H1 (cell line): ENCODE results near the gene GPR87.

ENCODE experiments used
- JUND ChIP-seq: IDR thresholded peaks from 2 replicates; pipeline ENCODE4 v1.6.1; 2011; ENCODE audit warnings: mild to moderate bottlenecking, improper control_type of control experiment, low read length
- POLR2A ChIP-seq, 2 experiments: IDR thresholded peaks; 1 replicate in 1 of 2; 2 replicates in 1 of 2; pipeline ENCODE4 v1.6.1; 2011; ENCODE audit warnings: low read depth in 2 of 2, low read length in 2 of 2, mild to moderate bottlenecking in 2 of 2; ENCODE audit errors: control extremely low read depth in 1 of 2
- RAD21 ChIP-seq, 2 experiments: IDR thresholded peaks in 1 of 2; conservative IDR thresholded peaks in 1 of 2; 2 replicates each; pipeline ENCODE4 v1.6.1; 2011; ENCODE audit warnings: low read depth in 2 of 2, low read length in 2 of 2, improper control_type of control experiment in 1 of 2, inconsistent platforms in 1 of 2, mild to moderate bottlenecking in 1 of 2, moderate library complexity in 1 of 2
- SIN3A ChIP-seq, 2 experiments: IDR thresholded peaks in 1 of 2; conservative IDR thresholded peaks in 1 of 2; 2 replicates each; pipeline ENCODE4 v1.6.1; 2011 to 2012; ENCODE audit warnings: low read length in 2 of 2, improper control_type of control experiment in 1 of 2, low read depth in 1 of 2, mild to moderate bottlenecking in 1 of 2
- TAF1 ChIP-seq: IDR thresholded peaks from 2 replicates; pipeline ENCODE4 v1.6.1; 2011; ENCODE audit warnings: mild to moderate bottlenecking, low read depth, low read length
- YY1 ChIP-seq: IDR thresholded peaks from 2 replicates; pipeline ENCODE4 v1.6.1; 2011; ENCODE audit warnings: low read depth, mild to moderate bottlenecking, low read length
- TF ChIP-seq, protein P1 (sequence below), 3 experiments: IDR thresholded peaks; 1 replicate in 2 of 3; 2 replicates in 1 of 3; pipeline versions ENCODE4 v1.5.1 to v1.6.1; 2011; ENCODE audit warnings: low read length in 3 of 3, mild to moderate bottlenecking in 3 of 3, inconsistent platforms in 2 of 3, low read depth in 1 of 3, moderate library complexity in 1 of 3; ENCODE audit not compliant: insufficient read depth in 1 of 3; ENCODE audit errors: control extremely low read depth in 1 of 3

GRCh38 chr3:151281671-151282324, 34.8 kb downstream of the GPR87 start:
- TF ChIP-seq, protein P1, sequence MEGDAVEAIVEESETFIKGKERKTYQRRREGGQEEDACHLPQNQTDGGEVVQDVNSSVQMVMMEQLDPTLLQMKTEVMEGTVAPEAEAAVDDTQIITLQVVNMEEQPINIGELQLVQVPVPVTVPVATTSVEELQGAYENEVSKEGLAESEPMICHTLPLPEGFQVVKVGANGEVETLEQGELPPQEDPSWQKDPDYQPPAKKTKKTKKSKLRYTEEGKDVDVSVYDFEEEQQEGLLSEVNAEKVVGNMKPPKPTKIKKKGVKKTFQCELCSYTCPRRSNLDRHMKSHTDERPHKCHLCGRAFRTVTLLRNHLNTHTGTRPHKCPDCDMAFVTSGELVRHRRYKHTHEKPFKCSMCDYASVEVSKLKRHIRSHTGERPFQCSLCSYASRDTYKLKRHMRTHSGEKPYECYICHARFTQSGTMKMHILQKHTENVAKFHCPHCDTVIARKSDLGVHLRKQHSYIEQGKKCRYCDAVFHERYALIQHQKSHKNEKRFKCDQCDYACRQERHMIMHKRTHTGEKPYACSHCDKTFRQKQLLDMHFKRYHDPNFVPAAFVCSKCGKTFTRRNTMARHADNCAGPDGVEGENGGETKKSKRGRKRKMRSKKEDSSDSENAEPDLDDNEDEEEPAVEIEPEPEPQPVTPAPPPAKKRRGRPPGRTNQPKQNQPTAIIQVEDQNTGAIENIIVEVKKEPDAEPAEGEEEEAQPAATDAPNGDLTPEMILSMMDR (IDR thresholded peaks at IDR 0.05; ENCODE audit: control extremely low read depth in 1 of 3, insufficient read depth in 1 of 3, low read depth in 1 of 3, low read length in 3 of 3): no peak
- TF ChIP-seq JUND (no peak), TAF1 (no peak), SIN3A (conservative IDR thresholded peaks at IDR 0.05 in 1 of 2, IDR thresholded peaks at IDR 0.05 in 1 of 2; ENCODE audit: low read depth in 1 of 2, low read length in 2 of 2) (no peak), POLR2A (IDR thresholded peaks at IDR 0.05; ENCODE audit: control extremely low read depth in 1 of 2, low read depth in 2 of 2, low read length in 2 of 2) (no peak), RAD21 (IDR thresholded peaks at IDR 0.05 in 1 of 2, conservative IDR thresholded peaks at IDR 0.05 in 1 of 2; ENCODE audit: low read depth in 2 of 2, low read length in 2 of 2) (no peak), YY1 (no peak)
